OCI-M1 (cell line): Measurements from ENCODE around the gene RAPGEF4.

ENCODE experiments used
- DNase-seq: peaks from one replicate; lab custom pipeline; 2025; lab: John Stamatoyannopoulos, UW

Gene RAPGEF4

GRCh38 chr2:172937884-172938712, 202.5 kb downstream of the RAPGEF4 start:
- no peak for DNase-seq

GRCh38 chr2:172938713-172939375, 203.2 kb downstream of the RAPGEF4 start:
- DNase-seq, result no peak

GRCh38 chr2:172943539-172943938, 207.9 kb downstream of the RAPGEF4 start:
- DNase-seq, result no peak

- DNase-seq, result no peak
These were observed 208.6 kb downstream of the RAPGEF4 start for GRCh38 chr2:172944022-172944793.

- no peak for DNase-seq
These were observed 209.3 kb downstream of the RAPGEF4 start for GRCh38 chr2:172944794-172945509.

GRCh38 chr2:172945510-172945850, 209.8 kb downstream of the RAPGEF4 start:
- no peak for DNase-seq

GRCh38 chr2:172947461-172948153, 212.0 kb downstream of the RAPGEF4 start:
- no peak for DNase-seq

- no peak for DNase-seq
These were observed 213.9 kb downstream of the RAPGEF4 start for GRCh38 chr2:172949522-172949921.

- no peak for DNase-seq
These were observed 214.9 kb downstream of the RAPGEF4 start for GRCh38 chr2:172950565-172950964.

GRCh38 chr2:172951554-172951953, 215.9 kb downstream of the RAPGEF4 start:
- no peak for DNase-seq

- DNase-seq, result no peak
These were observed 217.8 kb downstream of the RAPGEF4 start for GRCh38 chr2:172953411-172953810.

- DNase-seq, result no peak
These were observed 218.6 kb downstream of the RAPGEF4 start for GRCh38 chr2:172953970-172954852.

GRCh38 chr2:172955587-172955986, 219.9 kb downstream of the RAPGEF4 start:
- no peak for DNase-seq

GRCh38 chr2:172957734-172958133, 222.1 kb downstream of the RAPGEF4 start:
- no peak for DNase-seq

GRCh38 chr2:172962082-172962481, 226.4 kb downstream of the RAPGEF4 start:
- DNase-seq, result no peak

GRCh38 chr2:172962824-172963223, 227.2 kb downstream of the RAPGEF4 start:
- DNase-seq, result peak; percentile 28

- DNase-seq, result no peak
These were observed 229.0 kb downstream of the RAPGEF4 start for GRCh38 chr2:172964511-172965139.

GRCh38 chr2:172965433-172966212, 230.0 kb downstream of the RAPGEF4 start:
- DNase-seq, result no peak
